Endothelial cell of umbilical vein (primary cell): ENCODE data around the gene CCDC9B. TPM values are rescaled to one million over a fixed set of nuclear protein-coding genes. Genes with fewer than 3 reads are reported as not detected.

Experiments
- BruUV-seq: library from RNA; stranded (reverse); fragments of 400-500 nt; replicated peaks from 2 replicates; lab custom pipeline; 2021; lab: Mats Ljungman, UMichigan
- CTCF ChIA-PET: fragments of 300-600, 350-600 bp; sonication (Branson Sonifier 250); formaldehyde crosslinking; loops from one replicate; lab custom pipeline; 2021; ENCODE audit warnings: antibody characterized with exemption, inconsistent platforms; lab: Charles Lee
- POLR2A ChIA-PET: fragments of 300-600, 350-600 bp; sonication (Branson Sonifier 250); formaldehyde crosslinking; loops from one replicate; lab custom pipeline; 2021; ENCODE audit warnings: antibody characterized with exemption, inconsistent platforms; lab: Charles Lee
- DNase-seq: peaks from one replicate; pipeline ENCODE4 v3.0.0-alpha.2; 2011; ENCODE audit warnings: low read depth, low spot score
- FAIRE-seq: peaks from 2 replicates; lab custom pipeline; 2011; peaks lifted over from hg19 to GRCh38; lab: Jason Lieb, UNC
- H2AFZ ChIP-seq: 2 replicates; pipeline ENCODE4 v1.6.0; 2012; ENCODE audit warnings: low read depth, low read length, control low read depth, inconsistent platforms
- H3K27ac ChIP-seq: 2 replicates; pipeline ENCODE4 v1.5.1; 2011; ENCODE audit warnings: low read depth, mild to moderate bottlenecking, control low read depth, low read length, moderate library complexity; ENCODE audit not compliant: insufficient read depth
- H3K27me3 ChIP-seq, 2 experiments: 2 replicates each; pipeline versions ENCODE4 v1.6.0 to v1.6.1; 2011; ENCODE audit warnings: low read length in 2 of 2, mixed read lengths in 1 of 2; ENCODE audit not compliant: control insufficient read depth in 2 of 2, insufficient read depth in 2 of 2
- H3K36me3 ChIP-seq, 2 experiments: 2 replicates in 1 of 2; 3 replicates in 1 of 2; pipeline ENCODE4 v1.5.1; 2011; ENCODE audit warnings: low read length in 2 of 2, mild to moderate bottlenecking in 1 of 2, moderate library complexity in 1 of 2; ENCODE audit not compliant: control insufficient read depth in 2 of 2, insufficient read depth in 2 of 2; ENCODE audit errors: extremely low read depth in 1 of 2
- H3K4me1 ChIP-seq: 3 replicates; pipeline ENCODE4 v1.5.1; 2011; ENCODE audit warnings: mild to moderate bottlenecking, low read length; ENCODE audit not compliant: control insufficient read depth, insufficient read depth; ENCODE audit errors: extremely low read depth
- H3K4me2 ChIP-seq: 2 replicates; pipeline ENCODE4 v1.6.1; 2011; ENCODE audit warnings: low read length, control low read depth, mixed read lengths; ENCODE audit not compliant: insufficient read depth
- H3K4me3 ChIP-seq, 3 experiments: fragments of 200-600 bp in 1 of 3; sonication (generic), shearing (Covaris generic) in 1 of 3; replicated peaks in 1 of 3; 2 replicates each; pipeline ENCODE4 v1.5.1; 2011 to 2016; ENCODE audit warnings: control low read depth in 3 of 3, low read length in 3 of 3, mild to moderate bottlenecking in 2 of 3, inconsistent platforms in 1 of 3, low read depth in 1 of 3, moderate library complexity in 1 of 3; ENCODE audit not compliant: insufficient read depth in 1 of 3
- H3K79me2 ChIP-seq: 2 replicates; pipeline ENCODE4 v1.6.0; 2012; ENCODE audit warnings: low read length, inconsistent platforms; ENCODE audit not compliant: control insufficient read depth, insufficient read depth
- H3K9ac ChIP-seq: replicated peaks from 2 replicates; pipeline ENCODE3; 2011; ENCODE audit warnings: low read length, control low read depth; ENCODE audit not compliant: insufficient read depth; ENCODE audit errors: extremely low read depth
- H3K9me1 ChIP-seq: replicated peaks from 3 replicates; pipeline ENCODE4 v1.6.0; 2011; ENCODE audit warnings: mild to moderate bottlenecking, low read length; ENCODE audit not compliant: control insufficient read depth, insufficient read depth; ENCODE audit errors: extremely low read depth
- H3K9me3 ChIP-seq: replicated peaks from 2 replicates; pipeline ENCODE4 v1.5.1; 2012; ENCODE audit warnings: low read length, inconsistent platforms; ENCODE audit not compliant: control insufficient read depth, insufficient read depth
- H4K20me1 ChIP-seq: replicated peaks from 2 replicates; pipeline ENCODE3; 2011; ENCODE audit warnings: mild to moderate bottlenecking, low read length; ENCODE audit not compliant: control insufficient read depth, insufficient read depth; ENCODE audit errors: extremely low read depth
- EZH2 ChIP-seq: IDR thresholded peaks from 2 replicates; pipeline ENCODE4 v1.6.1; 2012; ENCODE audit warnings: borderline replicate concordance, low read depth, mild to moderate bottlenecking, moderate library complexity, low read length, inconsistent platforms; ENCODE audit not compliant: severe bottlenecking
- FOS ChIP-seq: IDR thresholded peaks from 2 replicates; pipeline ENCODE4 v1.6.1; 2011; ENCODE audit warnings: mild to moderate bottlenecking, low read length, moderate library complexity, borderline replicate concordance; ENCODE audit not compliant: insufficient read depth
- GATA2 ChIP-seq: IDR thresholded peaks from 2 replicates; pipeline ENCODE4 v1.7.0; 2011; ENCODE audit warnings: low read depth, mild to moderate bottlenecking, moderate library complexity, mixed read lengths, low read length; ENCODE audit not compliant: insufficient read length, insufficient read depth
- JUN ChIP-seq: IDR thresholded peaks from 2 replicates; pipeline ENCODE4 v1.6.1; 2011; ENCODE audit warnings: borderline replicate concordance, low read depth; ENCODE audit not compliant: insufficient read length, insufficient read depth
- MYC ChIP-seq: IDR thresholded peaks from one replicate; pipeline ENCODE4 v1.6.1; 2011; ENCODE audit warnings: mild to moderate bottlenecking, low read depth, low read length
- POLR2A ChIP-seq: IDR thresholded peaks from 2 replicates; pipeline ENCODE4 v1.6.1; 2012; ENCODE audit warnings: low read depth, mild to moderate bottlenecking, control low read depth, low read length
- POLR2AphosphoS5 ChIP-seq: IDR thresholded peaks from 2 replicates; pipeline ENCODE4 v1.6.1; 2012; ENCODE audit warnings: low read depth, mild to moderate bottlenecking, control low read depth, low read length, moderate library complexity; ENCODE audit not compliant: insufficient read depth
- dilution Hi-C: fragments of 300-500 bp; cut with MboI; formaldehyde crosslinking; loops from one replicate; pipeline ENCODE4 v1.15.0; 2019; ENCODE audit warnings: low sequenced_read_pairs; ENCODE audit not compliant: extremely low pct_ligation_motif_present
- intact Hi-C: fragments of 100-400 bp; cut with micrococcal nuclease; formaldehyde crosslinking; loops from one replicate; pipeline ENCODE4 v1.10.0; 2022
- polyA plus RNA-seq, 4 experiments: library from polyadenylated mRNA; depleted of rRNA in 3 of 4; stranded (reverse) in 3 of 4; unstranded in 1 of 4; fragments of >200 nt; gene quantifications; 2 replicates each; pipeline versions ENCODE4 v1.2.1 to v1.2.3, GENCODE V29; 2011 to 2012; ENCODE audit warnings: missing spikeins in 1 of 4
- total RNA-seq: library from RNA; stranded (reverse); gene quantifications from 2 replicates; pipeline ENCODE4 v1.2.3, GENCODE V29; 2021
- TF ChIP-seq, protein P1 (sequence below), 2 donors: IDR thresholded peaks; 1 replicate in 1 of 2; 2 replicates in 1 of 2; pipeline ENCODE4 v1.5.1; 2011; ENCODE audit warnings: low read length in 2 of 2, mild to moderate bottlenecking in 2 of 2, moderate library complexity in 2 of 2, control low read depth in 1 of 2, inconsistent platforms in 1 of 2, low read depth in 1 of 2; ENCODE audit not compliant: insufficient read depth in 1 of 2; ENCODE audit errors: extremely low read depth in 1 of 2
- TF ChIP-seq, protein P2 (sequence below): IDR thresholded peaks from 2 replicates; pipeline ENCODE4 v1.6.1; 2011; ENCODE audit not compliant: insufficient read depth, insufficient read length

Gene CCDC9B
- total and polyA plus RNA-seq, 2 donors (not counting 3 experiments of a cell fraction or from before 2014, with no cell fraction given): 7.6 to 46.0 TPM

DNA sequence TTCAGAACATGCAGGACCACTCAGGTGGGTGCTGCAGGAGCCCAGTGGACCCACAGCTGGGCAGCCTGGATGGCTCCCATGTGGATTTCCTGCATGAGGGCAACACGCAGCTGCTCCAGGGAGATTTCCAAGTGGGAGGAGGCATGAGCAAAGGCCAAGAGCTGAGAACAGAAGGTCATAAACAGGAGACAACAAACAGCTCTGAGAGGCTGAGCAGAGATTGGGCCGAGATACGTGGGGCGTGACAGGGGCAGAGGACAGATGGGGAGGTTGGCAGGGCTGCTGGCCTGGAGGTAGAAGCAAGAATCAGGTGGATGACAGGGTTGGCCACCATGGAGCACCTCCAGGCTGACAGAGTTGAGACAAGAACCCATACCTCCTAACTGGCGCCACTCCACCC lies 13.0 kb upstream of the CCDC9B start:
- no peaks in the 10 kb centered on the region for H3K36me3 ChIP-seq
- FAIRE-seq (no peak), DNase-seq (no peak)
- no peak overlapping the region for H3K4me2 ChIP-seq
- no peak overlapping the region for H3K9ac ChIP-seq
- BruUV-seq: no TSS peak
- no peaks in the 10 kb centered on the region for H3K9me1 ChIP-seq
- CTCF ChIA-PET: interaction anchor here (1.0 to 6.4 kb wide), 4 partner anchors 10 to 31 kb away, joined by 3 to 82 read pairs (median 26); partner anchors contain the start of genes CCDC9B and INAFM2
- intact Hi-C loops: no loop called here
- dilution Hi-C loops: no loop called here
- TF ChIP-seq FOS: no peak
- no peak for TF ChIP-seq GATA2
- no peak for TF ChIP-seq MYC
- no peak for TF ChIP-seq POLR2AphosphoS5
- TF ChIP-seq, protein P1, sequence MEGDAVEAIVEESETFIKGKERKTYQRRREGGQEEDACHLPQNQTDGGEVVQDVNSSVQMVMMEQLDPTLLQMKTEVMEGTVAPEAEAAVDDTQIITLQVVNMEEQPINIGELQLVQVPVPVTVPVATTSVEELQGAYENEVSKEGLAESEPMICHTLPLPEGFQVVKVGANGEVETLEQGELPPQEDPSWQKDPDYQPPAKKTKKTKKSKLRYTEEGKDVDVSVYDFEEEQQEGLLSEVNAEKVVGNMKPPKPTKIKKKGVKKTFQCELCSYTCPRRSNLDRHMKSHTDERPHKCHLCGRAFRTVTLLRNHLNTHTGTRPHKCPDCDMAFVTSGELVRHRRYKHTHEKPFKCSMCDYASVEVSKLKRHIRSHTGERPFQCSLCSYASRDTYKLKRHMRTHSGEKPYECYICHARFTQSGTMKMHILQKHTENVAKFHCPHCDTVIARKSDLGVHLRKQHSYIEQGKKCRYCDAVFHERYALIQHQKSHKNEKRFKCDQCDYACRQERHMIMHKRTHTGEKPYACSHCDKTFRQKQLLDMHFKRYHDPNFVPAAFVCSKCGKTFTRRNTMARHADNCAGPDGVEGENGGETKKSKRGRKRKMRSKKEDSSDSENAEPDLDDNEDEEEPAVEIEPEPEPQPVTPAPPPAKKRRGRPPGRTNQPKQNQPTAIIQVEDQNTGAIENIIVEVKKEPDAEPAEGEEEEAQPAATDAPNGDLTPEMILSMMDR (IDR thresholded peaks at IDR 0.05; ENCODE audit: extremely low read depth in 1 of 2, insufficient read depth in 1 of 2, low read depth in 1 of 2, low read length in 2 of 2): no peak
- TF ChIP-seq EZH2: no peak
- no peak for TF ChIP-seq POLR2A
- no peak for TF ChIP-seq JUN
- TF ChIP-seq, protein P2, sequence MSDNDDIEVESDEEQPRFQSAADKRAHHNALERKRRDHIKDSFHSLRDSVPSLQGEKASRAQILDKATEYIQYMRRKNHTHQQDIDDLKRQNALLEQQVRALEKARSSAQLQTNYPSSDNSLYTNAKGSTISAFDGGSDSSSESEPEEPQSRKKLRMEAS: no peak
- H3K4me1 ChIP-seq: peaks cover 7% of the 10 kb centered on the region
- POLR2A ChIA-PET: no interaction called here
- no peaks in the 10 kb centered on the region for H4K20me1 ChIP-seq
- no peaks in the 10 kb centered on the region for H3K9me3 ChIP-seq
- no peak overlapping the region for H3K4me3 ChIP-seq
- H3K27me3 ChIP-seq: peaks cover 3 to 6% of the 10 kb centered on the region in 2 experiments
- H3K27ac ChIP-seq: no peak overlapping the region
- H3K79me2 ChIP-seq: no peaks in the 10 kb centered on the region
- no peak overlapping the region for H2AFZ ChIP-seq
